Measurements from ENCODE around the gene RAB6D.
"Not testable (repeated sequence)": the region's sequence is repeated elsewhere in the genome, so short reads cannot be mapped to it uniquely, and the experiment has no call there.

RAB6D gene

DNA sequence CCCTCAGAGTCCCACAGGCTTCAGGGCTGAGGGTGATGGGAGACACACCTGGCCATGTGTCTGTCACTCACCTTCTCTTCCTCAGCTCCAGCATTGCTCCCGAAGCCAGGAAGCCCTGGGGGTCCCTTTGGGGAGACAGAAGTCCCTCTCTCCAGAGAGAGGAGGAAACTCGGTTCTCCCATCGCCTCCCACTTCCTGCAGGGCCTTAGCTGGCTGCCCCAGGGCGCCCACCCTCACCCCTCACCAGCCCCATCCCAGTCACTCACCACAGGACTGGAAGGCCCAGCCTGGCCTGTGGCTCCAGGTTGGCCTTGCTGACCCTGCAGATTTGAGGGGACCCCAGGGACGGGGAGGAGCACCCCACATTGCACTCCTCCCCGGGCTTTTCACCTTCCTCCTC, 2.7 kb upstream of the RAB6D start:
- no peak for DNase-seq (ENCODE audit: low read depth, low spot score)

DNA sequence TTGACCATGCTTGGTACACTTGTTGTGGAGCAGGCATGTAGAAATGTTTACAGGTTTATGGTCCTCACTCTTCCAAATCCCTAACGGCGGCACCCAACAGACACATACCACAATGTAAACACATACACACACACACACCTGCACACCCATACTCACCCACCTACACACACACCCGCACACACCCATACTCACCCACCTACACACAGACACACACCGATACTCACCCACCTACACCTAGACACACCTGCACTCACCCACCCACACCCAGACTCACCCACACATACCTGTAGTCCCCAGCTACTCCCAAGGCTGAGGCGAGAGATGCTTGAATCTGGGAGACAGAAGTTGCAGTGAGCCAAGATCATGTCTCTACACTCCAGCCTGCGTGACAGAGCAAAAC, 1.5 kb upstream of the RAB6D start:
- no peak for DNase-seq (ENCODE audit: low read depth, low spot score)

DNA sequence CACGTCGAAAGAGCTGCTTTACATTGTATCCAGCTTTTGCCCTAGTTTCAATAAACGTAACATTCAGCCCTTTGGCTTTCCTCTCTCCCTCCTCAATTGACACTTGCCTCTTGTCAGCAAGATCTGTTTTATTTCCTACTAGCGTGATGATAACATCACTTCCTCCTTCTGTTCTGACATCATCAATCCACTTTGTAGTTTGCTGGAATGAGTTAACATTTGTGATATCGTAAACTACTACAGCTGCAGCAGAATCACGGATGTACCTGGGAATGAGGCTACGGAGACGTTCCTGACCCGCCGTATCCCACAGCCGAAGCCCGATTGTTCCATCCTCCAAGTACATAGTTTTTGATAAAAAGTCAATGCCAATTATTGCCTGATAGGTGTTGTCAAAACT, 755 bp downstream of the RAB6D start:
- not testable (repeated sequence) for DNase-seq (ENCODE audit: low read depth, low spot score)

DNA sequence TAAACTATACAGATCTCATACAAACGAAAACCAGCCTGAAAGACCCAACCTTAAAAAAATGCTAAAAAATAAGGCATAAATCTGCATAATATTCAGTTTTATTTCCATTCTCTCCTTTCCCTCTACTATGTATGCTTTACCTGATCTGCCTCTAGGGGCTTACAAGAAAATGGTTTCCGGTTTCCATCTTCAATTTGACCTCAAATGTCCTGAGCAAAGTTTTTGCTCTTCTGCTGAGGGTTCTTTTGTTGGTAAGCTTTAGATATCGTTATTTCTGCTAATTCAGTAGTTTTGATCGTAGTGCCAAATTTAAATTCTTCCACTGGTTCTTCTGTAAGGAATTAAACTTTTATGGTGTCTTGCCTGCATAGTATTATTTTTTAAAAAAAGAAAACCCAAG, 2.2 kb downstream of the RAB6D start:
- DNase-seq (ENCODE audit: low read depth, low spot score) = not testable (repeated sequence)

DNA sequence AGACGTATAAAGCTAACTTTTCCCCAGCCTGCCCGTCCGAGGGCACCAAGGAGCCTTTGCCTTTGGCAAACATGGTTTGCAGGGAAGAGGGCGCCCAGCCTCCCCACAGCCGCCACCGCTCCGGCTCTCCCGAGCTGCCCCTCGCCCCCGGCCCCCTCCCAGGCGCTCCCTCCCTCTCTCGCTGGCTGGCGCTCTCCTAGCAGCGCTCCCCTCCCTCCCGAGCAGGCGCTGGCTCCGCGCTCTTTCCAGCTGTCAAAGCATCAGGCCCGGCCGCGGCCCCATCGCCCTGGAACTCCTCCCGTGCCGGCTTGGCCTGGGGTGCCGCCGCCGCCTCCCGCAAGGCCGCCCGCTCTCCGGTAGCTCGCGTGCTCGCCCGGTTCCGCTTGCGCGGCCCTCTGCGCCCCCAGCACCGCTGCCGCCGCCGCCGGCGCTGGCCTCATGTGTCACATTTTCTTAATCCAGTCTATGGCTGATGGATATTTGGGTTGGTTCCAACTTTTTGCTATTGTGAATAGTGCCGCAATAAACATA, 10.7 kb downstream of the RAB6D start:
- DNase-seq (ENCODE audit: low read depth, low spot score) = not testable (repeated sequence)

DNA sequence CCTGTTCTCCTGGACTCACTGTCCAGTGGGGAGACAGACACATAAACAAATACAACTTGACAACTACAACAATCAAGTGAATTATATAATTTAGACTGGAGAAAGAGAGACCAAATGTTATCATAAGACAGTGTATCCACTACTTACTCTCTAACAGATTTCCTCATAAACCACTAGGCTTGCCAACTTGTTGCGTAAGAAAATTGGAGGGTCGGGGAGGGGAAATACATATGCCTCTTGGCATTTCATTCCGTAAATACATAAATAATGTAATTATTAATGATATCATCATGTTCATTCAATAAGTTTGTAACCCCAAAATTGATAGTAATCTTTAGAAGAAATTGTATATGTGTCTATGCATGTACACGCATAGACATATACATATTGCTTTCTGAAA, 14.9 kb downstream of the RAB6D start:
- no peak for DNase-seq (ENCODE audit: low read depth, low spot score)

DNA sequence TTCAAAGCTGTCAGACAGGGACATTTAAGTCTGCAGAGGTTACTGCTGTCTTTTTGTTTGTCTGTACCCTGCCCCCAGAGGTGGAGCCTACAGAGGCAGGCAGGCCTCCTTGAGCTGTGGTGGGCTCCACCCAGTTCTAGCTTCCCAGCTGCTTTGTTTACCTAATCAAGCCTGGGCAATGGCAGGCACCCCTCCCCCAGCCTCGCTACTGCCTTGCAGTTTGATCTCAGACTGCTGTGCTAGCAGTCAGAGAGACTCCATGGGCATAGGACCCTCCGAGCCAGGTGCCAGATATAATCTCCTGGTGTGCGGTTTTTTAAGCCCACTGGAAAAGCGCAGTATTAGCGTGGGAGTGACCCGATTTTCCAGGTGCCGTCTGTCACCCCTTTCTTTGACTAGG, 16.9 kb downstream of the RAB6D start:
- DNase-seq (ENCODE audit: low read depth, low spot score) = not testable (repeated sequence)

DNA sequence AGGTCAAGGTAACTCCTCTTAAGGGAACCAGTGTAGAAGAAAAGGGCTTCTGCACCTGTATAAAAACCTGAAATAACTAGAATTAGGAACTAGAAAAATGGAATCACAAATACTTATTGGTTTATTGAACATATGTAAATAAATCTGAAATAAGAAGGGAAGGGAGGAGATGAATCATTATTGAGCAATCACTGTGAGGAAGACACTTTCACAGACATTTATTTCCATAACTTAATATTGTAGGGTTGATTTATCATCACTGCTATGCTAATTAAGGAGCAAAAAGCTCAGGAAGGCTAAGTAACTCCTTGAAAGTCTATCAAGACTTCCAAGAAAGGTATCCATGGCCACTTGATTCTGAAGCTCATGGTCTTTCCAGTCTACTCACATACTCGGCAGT, 24.7 kb downstream of the RAB6D start:
- not testable (repeated sequence) for DNase-seq (ENCODE audit: low read depth, low spot score)

DNA sequence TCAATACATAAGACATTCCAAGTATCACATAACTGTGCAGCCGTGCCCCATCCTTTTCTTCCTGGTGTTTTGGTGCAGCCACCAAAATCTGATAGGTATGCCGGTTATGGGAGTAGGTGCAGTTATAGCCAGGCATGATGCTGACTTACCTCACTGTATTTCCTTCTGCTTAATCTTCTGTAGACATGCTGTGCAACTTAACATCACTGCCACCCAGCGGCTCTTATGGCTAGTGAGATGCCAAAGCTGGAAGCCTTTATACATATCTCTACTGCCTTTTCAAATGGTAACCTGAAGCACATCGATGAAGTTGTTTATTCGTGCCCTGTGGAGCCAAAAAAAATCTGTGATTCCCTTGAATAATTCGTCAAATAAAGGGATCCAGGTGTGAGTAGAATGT, 28.6 kb downstream of the RAB6D start:
- not testable (repeated sequence) for DNase-seq (ENCODE audit: low read depth, low spot score)

DNA sequence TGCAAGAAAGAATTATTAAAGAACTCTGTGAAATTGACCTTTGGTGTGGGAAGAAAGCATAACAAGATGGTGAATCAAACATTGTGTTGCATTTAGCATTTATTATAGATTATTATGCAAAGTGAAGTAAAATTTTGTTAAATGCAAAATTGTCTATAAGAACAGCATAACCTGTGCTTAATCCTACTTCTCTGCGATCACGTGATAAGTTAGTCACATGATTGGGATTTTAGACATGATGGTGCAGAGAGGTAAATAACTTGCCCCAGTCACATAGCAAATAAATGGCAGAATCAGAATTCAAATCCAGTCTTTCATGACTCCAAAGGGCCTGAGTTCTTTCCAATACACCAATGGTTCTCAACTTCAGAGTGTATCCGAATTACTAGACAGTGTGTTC, 31.3 kb downstream of the RAB6D start:
- not testable (repeated sequence) for DNase-seq (ENCODE audit: low read depth, low spot score)

DNA sequence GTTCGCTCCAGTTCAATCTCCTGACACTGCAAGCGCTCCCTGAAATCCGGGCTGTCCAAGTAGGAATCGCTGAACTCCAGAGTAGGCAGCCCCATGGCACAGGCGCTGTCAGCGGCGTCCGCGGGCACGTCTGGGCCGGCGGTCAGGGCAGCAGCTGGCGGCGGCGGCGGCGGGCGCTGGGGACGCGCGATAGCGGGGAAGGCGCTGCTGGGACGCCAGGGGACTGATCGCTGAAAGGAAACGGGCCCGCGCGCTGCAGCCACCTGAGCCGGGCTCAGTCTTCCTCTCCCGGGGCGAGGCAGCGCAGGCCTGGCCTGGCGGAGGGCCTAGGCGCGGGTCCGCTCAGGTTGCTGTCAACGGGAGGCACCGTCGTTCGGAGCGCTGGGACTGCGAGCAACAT, 33.0 kb downstream of the RAB6D start:
- not testable (repeated sequence) for DNase-seq (ENCODE audit: low read depth, low spot score)

DNA sequence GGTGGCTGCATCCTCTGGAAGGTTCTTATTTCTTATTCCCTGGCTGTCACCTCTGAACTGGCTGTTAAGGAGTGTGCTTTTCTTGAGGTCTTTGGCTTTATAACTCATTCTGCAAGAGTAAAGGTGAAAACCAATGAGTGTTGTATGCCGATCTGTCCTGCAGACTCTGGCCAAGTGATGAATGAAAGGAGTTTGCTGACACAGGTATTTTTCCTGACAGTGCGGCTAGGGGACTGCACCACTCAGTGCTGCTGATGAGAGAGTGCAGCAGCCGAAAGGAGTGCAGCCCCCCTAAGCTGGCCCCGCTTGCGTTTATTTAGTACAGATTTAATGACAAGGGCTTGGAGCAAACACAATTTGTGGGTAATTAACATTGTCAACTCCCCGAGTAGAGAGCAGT, 41.8 kb downstream of the RAB6D start:
- DNase-seq (ENCODE audit: low read depth, low spot score) = no peak

DNA sequence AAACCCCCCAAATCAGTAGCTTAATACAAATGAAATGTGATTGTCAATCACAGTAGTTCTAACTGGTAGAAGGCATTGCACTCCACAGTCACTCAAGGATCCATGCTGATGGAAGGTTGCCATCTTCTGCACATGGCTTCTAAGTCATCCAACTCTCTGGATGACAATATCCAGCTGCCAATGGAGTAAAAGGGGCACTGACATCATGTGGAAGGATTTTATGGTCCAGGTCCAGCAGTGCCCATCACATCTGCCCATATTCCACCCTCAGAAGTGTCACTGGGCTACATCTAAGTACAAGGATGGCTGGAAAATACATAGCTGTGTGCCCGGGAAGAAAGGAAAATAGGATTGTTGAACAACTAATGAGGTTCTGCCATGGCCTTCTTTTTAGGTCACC, 42.6 kb downstream of the RAB6D start:
- not testable (repeated sequence) for DNase-seq (ENCODE audit: low read depth, low spot score)

DNA sequence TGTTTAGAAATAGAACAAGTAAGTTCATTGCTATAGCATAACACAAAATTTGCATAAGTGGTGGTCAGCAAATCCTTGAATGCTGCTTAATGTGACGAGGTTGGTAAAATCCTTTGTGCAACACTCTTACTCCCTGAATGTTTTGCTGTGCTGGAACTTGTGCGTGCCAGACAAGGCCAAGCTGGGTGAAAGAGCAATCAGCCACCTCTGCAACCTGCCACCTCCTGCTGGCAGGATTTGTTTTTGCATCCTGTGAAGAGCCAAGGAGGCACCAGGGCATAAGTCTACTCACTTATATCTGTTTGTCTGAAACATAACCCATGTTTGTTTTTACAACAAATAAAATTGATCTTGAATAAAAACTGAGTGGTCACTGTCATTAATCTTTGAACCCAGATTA, 53.0 kb downstream of the RAB6D start:
- DNase-seq (ENCODE audit: low read depth, low spot score) = not testable (repeated sequence)

Data from iPS DF 19.7 (cell line).